ENCODE results near the gene CFAP46. TPM values are rescaled to one million over a fixed set of nuclear protein-coding genes. Genes with fewer than 3 reads are reported as not detected.

CFAP46 gene
- total and polyA plus RNA-seq, 2 of the 4 experiments (the other 2 are of a cell fraction), result 1.3 to 1.8 TPM

GRCh38 chr10:132912225-132912712, 30.1 kb downstream of the CFAP46 start:
- Histone ChIP-seq H3K79me1 (ENCODE audit: low read depth in 1 of 2, low read length in 2 of 2) (no peaks in the 10 kb centered on the region), H3K56ac (ENCODE audit: extremely low read depth, insufficient read depth, low read length) (no peak overlapping the region), H2AK9ac (replicated peaks; ENCODE audit: low read depth, low read length, poor library complexity) (no peak overlapping the region), H4K20me1 (ENCODE audit: insufficient read depth, low read length) (no peaks in the 10 kb centered on the region), H3K4me1 (ENCODE audit: control insufficient read depth, insufficient read depth, low read length) (no peaks in the 10 kb centered on the region), H3K9me3 (ENCODE audit: control insufficient read depth, insufficient read depth, low read length) (no peaks in the 10 kb centered on the region), H4K5ac (ENCODE audit: low read depth, low read length) (no peak overlapping the region), H2AFZ (replicated peaks; ENCODE audit: low read length, poor library complexity) (no peak overlapping the region), H2BK20ac (ENCODE audit: low read depth, low read length) (no peak overlapping the region), H3K27me3 (ENCODE audit: control insufficient read depth, insufficient read depth, low read length) (no peaks in the 10 kb centered on the region; the same call in 1 of the 2 replicates), H3K23ac (ENCODE audit: low read depth, low read length) (no peak overlapping the region), H3K9me1 (ENCODE audit: insufficient read depth, low read length) (no peaks in the 10 kb centered on the region), H2BK5ac (ENCODE audit: low read depth, low read length, poor library complexity, severe bottlenecking) (no peak overlapping the region), H2BK15ac (ENCODE audit: low read depth, low read length) (no peak overlapping the region), H2AK5ac (ENCODE audit: low read depth, low read length) (no peak overlapping the region), H3K4me3 (ENCODE audit: insufficient read depth, low read depth, low read length) (no peak overlapping the region), H3K36me3 (ENCODE audit: control insufficient read depth, insufficient read depth, low read length) (no peaks in the 10 kb centered on the region), H3K4me2 (ENCODE audit: low read depth, low read length) (no peak overlapping the region), H3K9ac (ENCODE audit: low read depth, low read length) (no peak overlapping the region), H3K27ac (ENCODE audit: insufficient read depth, low read length) (no peak overlapping the region), H3K14ac (replicated peaks; ENCODE audit: low read depth, low read length) (no peak overlapping the region), H2BK120ac (ENCODE audit: low read depth, low read length) (no peak overlapping the region), H4K8ac (ENCODE audit: low read depth in 2 of 2, low read length in 2 of 2) (no peak overlapping the region), H3K18ac (ENCODE audit: low read depth, low read length) (no peak overlapping the region), H3K4ac (ENCODE audit: low read depth, low read length) (no peak overlapping the region), H4K91ac (ENCODE audit: insufficient read depth, low read depth, low read length) (no peak overlapping the region)
- dilution Hi-C loops (cut with HindIII; ENCODE audit: low sequenced_read_pairs, unreplicated experiment), result no loop called here
- ChIA-PET CTCF (no interaction called here), POLR2A (ENCODE audit: unreplicated experiment) (no interaction called here)
- no peak for ATAC-seq (ENCODE audit: low read depth)
- BruUV-seq (replicated peaks), result no TSS peak
- intact Hi-C loops (cut with micrococcal nuclease), result no loop called here
- WGBS, 2 experiments (ENCODE audit: extremely low coverage in 2 of 2, insufficient read length in 1 of 2), result 68% methylated on average over 4 of the region's 7 CpGs; no CpG with 5 or more reads in 1 of the 2 experiments
- no peak for TF ChIP-seq BHLHE40 (IDR thresholded peaks at IDR 0.05; ENCODE audit: low read depth, low read length)
- no peak for TF ChIP-seq SMC3 (IDR thresholded peaks at IDR 0.05; ENCODE audit: low read depth, low read length)
- in situ Hi-C loops (cut with MboI; ENCODE audit: low sequenced_read_pairs), result no loop called here
- no peak for DNase-seq
